Colonic mucosa (tissue), 4 donors: ENCODE results near the gene SHB. TPM values are rescaled to one million over a fixed set of nuclear protein-coding genes. Genes with fewer than 3 reads are reported as not detected.

ENCODE experiments used
- DNase-seq: peaks from one replicate; pipeline ENCODE4 v3.0.0-alpha.2; 2020
- H3K27ac ChIP-seq: fragments of 200-600 bp; one replicate; pipeline ENCODE4 v1.8.0; 2021
- H3K27me3 ChIP-seq: fragments of 200-600 bp; one replicate; pipeline ENCODE4 v1.8.0; 2021
- H3K36me3 ChIP-seq: fragments of 200-600 bp; one replicate; pipeline ENCODE4 v1.8.0; 2021
- H3K4me1 ChIP-seq: fragments of 200-600 bp; one replicate; pipeline ENCODE4 v1.8.0; 2021; ENCODE audit warnings: mild to moderate bottlenecking
- H3K4me3 ChIP-seq: fragments of 200-600 bp; one replicate; pipeline ENCODE4 v1.8.0; 2021
- H3K9ac ChIP-seq, 2 donors: one replicate each; pipeline ENCODE4 v1.7.0; 2013; ENCODE audit warnings: control low read depth in 2 of 2, low read depth in 2 of 2, low read length in 2 of 2
- H3K9me3 ChIP-seq: fragments of 200-600 bp; one replicate; pipeline ENCODE4 v1.8.0; 2021
- intact Hi-C: fragments of 100-400 bp; cut with DNase I; formaldehyde crosslinking; loops from one replicate; pipeline ENCODE4 v1.14.1; 2022
- total RNA-seq, 2 donors: library from RNA; stranded (reverse); fragmentation: NEBNext Ultra II Directional in 1 of 2; extraction: Animal tissue kit (Norgen Biotek cat#: 25700) in 1 of 2; gene quantifications; one replicate each; pipeline ENCODE4 v1.2.1, GENCODE V29; 2021
- TF ChIP-seq, protein P1 (sequence below): fragments of 200-600 bp; IDR thresholded peaks from one replicate; pipeline ENCODE4 v1.8.0; 2022; ENCODE audit warnings: antibody characterized with exemption, mild to moderate bottlenecking
- donor health status: healthy.
- donor health status: DM: no; HTN: no; CAD: no.
- donor health status: DM: no; HTN: no; CAD: no.

Gene SHB
- total RNA-seq, 2 donors from 2014 or later: 17.4 to 24.0 TPM

GRCh38 chr9:38081356-38082108 lies 12.5 kb upstream of the SHB start:
- no peaks in the 10 kb centered on the region for H3K9me3 ChIP-seq
- H3K36me3 ChIP-seq: no peaks in the 10 kb centered on the region
- no peak overlapping the region for H3K4me3 ChIP-seq
- intact Hi-C loops: no loop called here
- H3K27me3 ChIP-seq: no peaks in the 10 kb centered on the region
- H3K27ac ChIP-seq: no peak overlapping the region
- TF ChIP-seq, protein P1, sequence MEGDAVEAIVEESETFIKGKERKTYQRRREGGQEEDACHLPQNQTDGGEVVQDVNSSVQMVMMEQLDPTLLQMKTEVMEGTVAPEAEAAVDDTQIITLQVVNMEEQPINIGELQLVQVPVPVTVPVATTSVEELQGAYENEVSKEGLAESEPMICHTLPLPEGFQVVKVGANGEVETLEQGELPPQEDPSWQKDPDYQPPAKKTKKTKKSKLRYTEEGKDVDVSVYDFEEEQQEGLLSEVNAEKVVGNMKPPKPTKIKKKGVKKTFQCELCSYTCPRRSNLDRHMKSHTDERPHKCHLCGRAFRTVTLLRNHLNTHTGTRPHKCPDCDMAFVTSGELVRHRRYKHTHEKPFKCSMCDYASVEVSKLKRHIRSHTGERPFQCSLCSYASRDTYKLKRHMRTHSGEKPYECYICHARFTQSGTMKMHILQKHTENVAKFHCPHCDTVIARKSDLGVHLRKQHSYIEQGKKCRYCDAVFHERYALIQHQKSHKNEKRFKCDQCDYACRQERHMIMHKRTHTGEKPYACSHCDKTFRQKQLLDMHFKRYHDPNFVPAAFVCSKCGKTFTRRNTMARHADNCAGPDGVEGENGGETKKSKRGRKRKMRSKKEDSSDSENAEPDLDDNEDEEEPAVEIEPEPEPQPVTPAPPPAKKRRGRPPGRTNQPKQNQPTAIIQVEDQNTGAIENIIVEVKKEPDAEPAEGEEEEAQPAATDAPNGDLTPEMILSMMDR: no peak
- DNase-seq: no peak
- H3K4me1 ChIP-seq: no peaks in the 10 kb centered on the region
- H3K9ac ChIP-seq: no peak overlapping the region

- TF ChIP-seq, protein P1: no peak
- Histone ChIP-seq H3K4me3 (no peak overlapping the region), H3K27me3 (no peaks in the 10 kb centered on the region), H3K36me3 (no peaks in the 10 kb centered on the region), H3K9me3 (no peaks in the 10 kb centered on the region), H3K4me1 (no peaks in the 10 kb centered on the region), H3K9ac (no peak overlapping the region), H3K27ac (no peak overlapping the region)
- no peak for DNase-seq
- intact Hi-C loops: no loop called here
Measured at GRCh38 chr9:38079461-38080031, 10.5 kb upstream of the SHB start.

- no peak for DNase-seq
- Histone ChIP-seq H3K4me1 (no peaks in the 10 kb centered on the region), H3K9ac (no peak overlapping the region), H3K9me3 (no peaks in the 10 kb centered on the region), H3K27ac (peak overlapping the region; percentile 45), H3K27me3 (no peaks in the 10 kb centered on the region), H3K4me3 (no peak overlapping the region), H3K36me3 (no peaks in the 10 kb centered on the region)
- TF ChIP-seq, protein P1: no peak
- intact Hi-C loops: no loop called here
Measured at GRCh38 chr9:38075272-38075671, 6.2 kb upstream of the SHB start.

DNA sequence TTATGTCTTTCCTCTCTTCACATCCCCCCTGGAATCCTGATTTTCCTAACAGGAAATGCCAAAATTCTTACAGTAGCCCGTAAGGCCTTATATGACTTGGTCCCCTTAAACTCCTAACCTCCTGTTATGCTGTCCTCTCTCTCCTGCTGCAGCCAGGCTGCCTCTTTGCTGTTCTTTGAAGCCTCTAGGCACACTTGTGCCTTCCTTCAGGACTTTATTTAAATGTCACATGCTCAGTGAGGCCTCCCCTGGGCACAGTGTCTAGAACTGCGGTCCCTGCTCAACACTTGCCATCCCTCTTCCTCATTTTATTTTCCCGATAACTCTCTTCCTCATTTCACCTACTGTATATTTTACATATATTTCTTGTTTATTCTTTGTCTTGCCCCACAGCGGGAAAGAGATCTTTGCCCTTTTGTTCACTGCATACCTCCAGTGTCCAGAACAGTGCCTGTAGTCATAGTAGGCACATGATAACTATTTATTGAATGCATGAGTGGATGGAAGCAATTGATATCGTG lies 5.5 kb upstream of the SHB start:
- Histone ChIP-seq H3K36me3 (no peaks in the 10 kb centered on the region), H3K4me3 (no peak overlapping the region), H3K9me3 (no peaks in the 10 kb centered on the region), H3K27ac (peak overlapping the region; percentile 45), H3K4me1 (no peaks in the 10 kb centered on the region), H3K9ac (peak overlapping the region in 1 of 2 donors; percentile 49), H3K27me3 (no peaks in the 10 kb centered on the region)
- peak; percentile 49 for DNase-seq
- TF ChIP-seq, protein P1: no peak
- intact Hi-C loops: no loop called here

DNA sequence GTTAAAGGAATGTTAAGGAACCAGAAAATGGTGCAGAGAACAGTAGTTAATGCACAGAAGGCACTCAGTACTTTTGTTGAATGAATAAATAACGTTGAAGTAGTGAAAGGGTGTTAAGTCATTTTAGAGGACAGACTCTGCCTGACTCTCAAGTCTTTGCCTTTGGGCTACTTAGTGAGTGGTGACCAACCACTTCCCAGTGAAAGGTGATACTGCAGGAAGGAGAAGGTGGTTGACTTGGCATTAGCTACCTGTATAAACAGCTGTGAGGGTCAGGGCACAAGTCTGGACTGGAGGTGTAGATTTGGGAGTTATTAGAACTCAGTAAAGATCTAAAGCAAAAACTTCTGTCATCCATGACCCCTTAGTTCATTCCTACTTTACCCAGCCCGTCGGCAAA lies 4.9 kb upstream of the SHB start:
- Histone ChIP-seq H3K27ac (peak overlapping the region; percentile 45), H3K36me3 (no peaks in the 10 kb centered on the region), H3K9me3 (no peaks in the 10 kb centered on the region), H3K4me1 (no peaks in the 10 kb centered on the region), H3K9ac (peak overlapping the region in 1 of 2 donors; percentile 49), H3K27me3 (no peaks in the 10 kb centered on the region), H3K4me3 (no peak overlapping the region)
- intact Hi-C loops: no loop called here
- TF ChIP-seq, protein P1: no peak
- no peak for DNase-seq
